ENCODE data around the gene CABYR.

Gene CABYR

GRCh38 chr18:24189664-24190346, 50.9 kb downstream of the CABYR start:
- DNase-seq (ENCODE audit: low spot score), result no peak

GRCh38 chr18:24190590-24190989, 51.7 kb downstream of the CABYR start:
- DNase-seq (ENCODE audit: low spot score), result no peak

- DNase-seq (ENCODE audit: low spot score), result no peak
Measured at GRCh38 chr18:24195296-24196053, 56.6 kb downstream of the CABYR start.

DNA sequence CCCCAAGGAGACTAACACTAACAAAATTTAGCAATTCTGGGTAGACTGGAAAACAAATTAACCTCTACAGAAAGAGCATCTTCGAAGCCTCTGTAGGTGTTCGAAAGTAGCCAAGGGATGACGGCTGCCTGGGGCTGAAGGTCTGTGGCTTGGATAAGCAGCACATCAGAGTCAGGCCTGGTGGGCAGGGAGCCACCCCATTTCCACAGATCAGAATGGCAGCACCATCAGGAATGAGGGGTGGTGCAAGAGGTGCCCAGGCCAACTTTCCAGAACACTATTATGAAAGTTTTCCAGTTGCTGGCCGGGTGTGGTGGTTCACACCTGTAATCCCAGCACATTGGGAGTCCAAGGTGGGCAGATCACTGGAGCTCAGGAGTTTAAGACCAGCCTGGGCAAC, 57.9 kb downstream of the CABYR start:
- no peak for DNase-seq (ENCODE audit: low spot score)

- DNase-seq (ENCODE audit: low spot score), result no peak
Measured at GRCh38 chr18:24197412-24197811, 58.5 kb downstream of the CABYR start.

GRCh38 chr18:24198461-24198860, 59.6 kb downstream of the CABYR start:
- no peak for DNase-seq (ENCODE audit: low spot score)

DNA sequence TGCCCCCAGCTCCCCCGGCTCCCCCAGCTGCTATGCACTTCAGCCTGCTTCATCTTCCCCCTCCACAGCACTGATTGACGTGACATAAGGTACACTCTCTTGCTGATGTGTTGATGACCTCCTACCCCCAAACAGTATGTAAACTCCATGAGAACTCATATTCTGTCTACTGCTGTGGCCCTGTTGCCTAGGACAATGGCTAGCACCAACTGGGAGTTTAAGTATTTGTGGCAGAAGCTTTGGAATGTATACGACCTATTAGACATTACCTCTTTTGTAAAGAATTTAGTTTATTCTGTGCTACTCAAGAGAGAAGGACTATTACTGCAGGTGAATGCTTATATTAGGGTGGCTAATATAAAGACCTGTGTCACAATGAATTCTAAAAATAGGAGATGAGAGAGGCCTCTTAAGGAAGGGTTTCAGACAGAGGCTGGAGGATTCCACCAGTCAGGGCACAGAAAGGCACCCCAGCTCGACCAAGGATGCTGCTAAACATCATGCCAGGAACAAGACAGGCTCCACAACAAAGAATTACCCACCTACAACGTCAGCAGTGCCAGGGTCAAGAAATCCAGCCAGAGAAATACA, 60.6 kb downstream of the CABYR start:
- no peak for DNase-seq (ENCODE audit: low spot score)

GRCh38 chr18:24200494-24201290, 61.8 kb downstream of the CABYR start:
- no peak for DNase-seq (ENCODE audit: low spot score)

GRCh38 chr18:24201699-24202687, 63.1 kb downstream of the CABYR start:
- no peak for DNase-seq (ENCODE audit: low spot score)

DNA sequence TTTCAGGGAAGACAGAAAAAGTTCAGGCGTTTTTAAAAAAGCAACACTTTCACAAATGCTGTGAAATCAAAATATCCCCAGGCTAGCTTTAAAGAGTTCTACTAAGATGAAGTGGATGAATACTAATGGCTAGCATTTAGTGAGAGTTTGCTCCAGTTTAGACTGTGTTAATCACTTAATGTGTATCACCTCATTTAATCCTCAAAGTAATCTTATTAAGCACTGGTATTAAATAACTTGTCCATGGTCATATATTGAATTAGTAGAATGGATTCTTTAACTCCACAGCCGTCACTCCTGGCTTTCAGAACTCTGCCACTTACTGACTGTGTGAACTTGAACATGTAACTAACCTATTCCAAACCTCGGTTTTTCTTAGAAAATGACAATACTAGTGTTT, 66.0 kb downstream of the CABYR start:
- DNase-seq (ENCODE audit: low spot score), result no peak

- DNase-seq (ENCODE audit: low spot score), result no peak
Measured at GRCh38 chr18:24208270-24209035, 69.6 kb downstream of the CABYR start.

DNA sequence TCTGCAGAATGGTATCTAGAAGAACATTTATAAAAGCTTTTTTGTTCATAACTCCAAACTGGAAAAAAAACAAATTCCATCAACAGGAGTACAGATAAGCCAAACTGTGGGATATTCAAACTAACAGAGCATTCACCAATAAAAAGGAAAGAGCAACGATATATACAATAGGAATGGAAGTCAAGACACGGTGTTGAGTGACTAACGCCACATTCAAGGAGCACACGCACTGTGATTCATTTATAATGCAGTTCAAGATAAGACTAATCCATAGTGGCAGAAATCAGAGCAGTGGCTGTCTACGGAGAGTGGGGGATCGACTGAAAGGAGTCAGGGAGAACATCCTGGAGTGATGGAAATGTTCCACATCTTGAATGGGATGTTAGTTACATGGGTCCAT, 70.7 kb downstream of the CABYR start:
- DNase-seq (ENCODE audit: low spot score), result no peak

All from CD4-positive, alpha-beta T cell treated with Interleukin-15 for 4 hours (primary cell).